SK-N-MC (cell line): ENCODE measurements around the gene HACE1.

Experiments used
- EZH2 ChIP-seq: fragments of 200-600 bp; sonication (generic); IDR thresholded peaks from one replicate; pipeline ENCODE4 v1.6.1; 2017; ENCODE audit warnings: antibody characterized with exemption
- POLR2AphosphoS5 ChIP-seq: IDR thresholded peaks from 2 replicates; pipeline ENCODE4 v1.6.1; 2012; ENCODE audit warnings: mild to moderate bottlenecking, low read depth, low read length, borderline replicate concordance

GRCh38 chr6:104887350-104887749 lies 27.6 kb upstream of the HACE1 start:
- no peak for TF ChIP-seq POLR2AphosphoS5
- no peak for TF ChIP-seq EZH2
